Measurements from ENCODE around the gene NELFE.

The NELFE gene

DNA sequence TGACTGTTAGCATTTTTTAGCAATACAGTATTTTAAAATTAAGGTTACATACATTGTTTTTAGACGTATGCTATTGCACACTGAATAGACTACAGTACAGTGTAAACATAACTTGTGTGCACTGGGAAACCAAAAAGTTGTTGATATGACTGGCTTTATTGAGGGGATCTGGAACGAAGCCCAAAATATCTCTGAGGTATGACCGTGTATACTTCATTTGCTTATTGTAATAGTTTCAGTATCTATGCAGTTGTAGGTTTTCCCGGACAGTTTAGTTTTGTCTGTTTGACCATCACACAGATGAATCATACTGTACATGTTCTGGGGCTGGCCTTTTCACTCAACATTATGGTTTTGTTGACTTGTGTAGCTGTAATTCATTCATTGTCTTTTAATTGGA, 50.0 kb downstream of the NELFE start:
- TF ChIP-seq POLR2AphosphoS5 (IDR thresholded peaks at IDR 0.05; ENCODE audit: low read depth, low read length) (no peak), FOXP2 (optimal IDR thresholded peaks at IDR 0.05; ENCODE audit: borderline replicate concordance, extremely low read depth, extremely low read length, insufficient read depth) (no peak), SIN3A (IDR thresholded peaks at IDR 0.05; ENCODE audit: borderline replicate concordance, insufficient read depth, low read length) (no peak), TAF1 (IDR thresholded peaks at IDR 0.05; ENCODE audit: borderline replicate concordance, insufficient read depth, low read length) (no peak)
- TF ChIP-seq, protein P1, sequence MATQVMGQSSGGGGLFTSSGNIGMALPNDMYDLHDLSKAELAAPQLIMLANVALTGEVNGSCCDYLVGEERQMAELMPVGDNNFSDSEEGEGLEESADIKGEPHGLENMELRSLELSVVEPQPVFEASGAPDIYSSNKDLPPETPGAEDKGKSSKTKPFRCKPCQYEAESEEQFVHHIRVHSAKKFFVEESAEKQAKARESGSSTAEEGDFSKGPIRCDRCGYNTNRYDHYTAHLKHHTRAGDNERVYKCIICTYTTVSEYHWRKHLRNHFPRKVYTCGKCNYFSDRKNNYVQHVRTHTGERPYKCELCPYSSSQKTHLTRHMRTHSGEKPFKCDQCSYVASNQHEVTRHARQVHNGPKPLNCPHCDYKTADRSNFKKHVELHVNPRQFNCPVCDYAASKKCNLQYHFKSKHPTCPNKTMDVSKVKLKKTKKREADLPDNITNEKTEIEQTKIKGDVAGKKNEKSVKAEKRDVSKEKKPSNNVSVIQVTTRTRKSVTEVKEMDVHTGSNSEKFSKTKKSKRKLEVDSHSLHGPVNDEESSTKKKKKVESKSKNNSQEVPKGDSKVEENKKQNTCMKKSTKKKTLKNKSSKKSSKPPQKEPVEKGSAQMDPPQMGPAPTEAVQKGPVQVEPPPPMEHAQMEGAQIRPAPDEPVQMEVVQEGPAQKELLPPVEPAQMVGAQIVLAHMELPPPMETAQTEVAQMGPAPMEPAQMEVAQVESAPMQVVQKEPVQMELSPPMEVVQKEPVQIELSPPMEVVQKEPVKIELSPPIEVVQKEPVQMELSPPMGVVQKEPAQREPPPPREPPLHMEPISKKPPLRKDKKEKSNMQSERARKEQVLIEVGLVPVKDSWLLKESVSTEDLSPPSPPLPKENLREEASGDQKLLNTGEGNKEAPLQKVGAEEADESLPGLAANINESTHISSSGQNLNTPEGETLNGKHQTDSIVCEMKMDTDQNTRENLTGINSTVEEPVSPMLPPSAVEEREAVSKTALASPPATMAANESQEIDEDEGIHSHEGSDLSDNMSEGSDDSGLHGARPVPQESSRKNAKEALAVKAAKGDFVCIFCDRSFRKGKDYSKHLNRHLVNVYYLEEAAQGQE (IDR thresholded peaks at IDR 0.05; ENCODE audit: insufficient read depth in 1 of 2, low read depth in 2 of 2, low read length in 2 of 2): no peak

DNA sequence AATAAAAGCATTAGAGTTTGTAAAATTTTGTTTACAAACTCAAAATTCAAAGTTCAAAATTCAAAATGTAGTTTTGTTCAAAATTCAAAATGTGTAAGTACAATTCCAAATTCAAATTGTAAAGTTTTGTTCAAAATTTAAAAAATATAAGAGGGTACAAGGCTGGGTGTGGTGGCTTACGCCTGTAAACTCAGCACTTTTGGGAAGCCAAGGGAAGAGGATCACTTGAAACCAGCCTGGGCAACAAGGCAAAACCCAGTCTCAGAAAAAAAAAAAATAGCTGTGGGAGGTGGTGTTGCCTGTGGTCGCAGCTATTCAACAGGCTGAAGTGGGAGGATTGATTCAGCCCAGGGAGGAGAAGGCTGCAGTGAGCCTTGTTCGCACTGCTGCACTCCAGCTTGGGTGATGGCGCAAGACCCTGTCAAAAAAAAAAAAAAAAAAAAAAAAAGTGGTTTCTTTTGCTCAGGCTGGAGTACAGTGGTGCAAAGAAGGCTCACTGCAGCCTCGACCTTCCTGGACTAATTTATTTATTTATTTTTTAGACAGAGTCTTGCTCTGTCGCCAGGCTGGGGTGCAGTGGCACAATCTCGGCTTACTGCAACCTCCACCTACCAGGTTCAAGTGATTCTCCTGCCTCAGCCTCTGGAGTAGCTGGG, 51.5 kb downstream of the NELFE start:
- TF ChIP-seq POLR2AphosphoS5 (IDR thresholded peaks at IDR 0.05; ENCODE audit: low read depth, low read length): no peak

DNA sequence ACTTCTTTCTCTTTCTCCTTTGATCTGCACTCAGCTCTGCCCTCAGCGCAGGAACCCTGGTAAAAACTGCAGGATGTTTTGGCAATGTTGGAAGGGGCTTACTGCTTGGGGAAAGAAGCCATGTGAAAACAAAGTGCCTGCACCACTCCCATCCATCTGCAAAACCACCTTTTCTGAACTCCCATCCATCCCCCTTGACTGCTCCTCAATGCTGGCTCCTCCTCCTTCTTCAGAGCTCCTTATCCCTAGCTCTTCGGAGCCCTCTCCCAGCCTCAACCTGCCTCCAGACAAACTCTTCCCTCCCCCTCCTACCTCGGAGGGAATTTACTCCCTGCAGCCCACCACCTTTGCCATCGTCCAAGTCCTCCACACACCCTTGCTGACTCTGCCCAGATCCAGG, 52.6 kb downstream of the NELFE start:
- TF ChIP-seq, protein P1 (IDR thresholded peaks at IDR 0.05; ENCODE audit: insufficient read depth in 1 of 2, low read depth in 2 of 2, low read length in 2 of 2): no peak
- TF ChIP-seq POLR2AphosphoS5 (IDR thresholded peaks at IDR 0.05; ENCODE audit: low read depth, low read length): no peak
- TF ChIP-seq TAF1 (IDR thresholded peaks at IDR 0.05; ENCODE audit: borderline replicate concordance, insufficient read depth, low read length): no peak
- no peak for TF ChIP-seq FOXP2 (optimal IDR thresholded peaks at IDR 0.05; ENCODE audit: borderline replicate concordance, extremely low read depth, extremely low read length, insufficient read depth)
- TF ChIP-seq SIN3A (IDR thresholded peaks at IDR 0.05; ENCODE audit: borderline replicate concordance, insufficient read depth, low read length): no peak

DNA sequence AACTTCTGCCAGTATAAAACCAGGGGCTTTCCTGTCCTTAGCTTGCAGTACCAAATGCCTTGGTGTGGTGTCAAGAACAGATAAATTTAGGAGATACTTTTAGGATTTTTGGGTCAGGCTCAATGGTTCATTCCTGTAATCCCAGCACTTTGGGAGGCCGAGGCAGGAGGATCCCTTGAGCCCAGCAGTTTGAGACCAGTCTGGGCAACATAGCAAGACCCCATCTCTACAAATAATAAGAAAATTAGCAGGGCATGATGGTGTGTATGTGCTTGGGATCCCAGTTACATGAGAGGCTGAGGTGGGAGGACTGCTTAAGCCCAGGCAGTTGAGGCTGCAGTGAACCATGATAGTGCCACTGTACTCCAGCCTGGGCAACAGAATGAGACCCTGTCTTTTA, 53.7 kb downstream of the NELFE start:
- no peak for TF ChIP-seq POLR2AphosphoS5 (IDR thresholded peaks at IDR 0.05; ENCODE audit: low read depth, low read length)
- TF ChIP-seq, protein P1 (IDR thresholded peaks at IDR 0.05; ENCODE audit: insufficient read depth in 1 of 2, low read depth in 2 of 2, low read length in 2 of 2): no peak
- TF ChIP-seq TAF1 (IDR thresholded peaks at IDR 0.05; ENCODE audit: borderline replicate concordance, insufficient read depth, low read length): no peak
- TF ChIP-seq SIN3A (IDR thresholded peaks at IDR 0.05; ENCODE audit: borderline replicate concordance, insufficient read depth, low read length): no peak
- TF ChIP-seq FOXP2 (optimal IDR thresholded peaks at IDR 0.05; ENCODE audit: borderline replicate concordance, extremely low read depth, extremely low read length, insufficient read depth): no peak

DNA sequence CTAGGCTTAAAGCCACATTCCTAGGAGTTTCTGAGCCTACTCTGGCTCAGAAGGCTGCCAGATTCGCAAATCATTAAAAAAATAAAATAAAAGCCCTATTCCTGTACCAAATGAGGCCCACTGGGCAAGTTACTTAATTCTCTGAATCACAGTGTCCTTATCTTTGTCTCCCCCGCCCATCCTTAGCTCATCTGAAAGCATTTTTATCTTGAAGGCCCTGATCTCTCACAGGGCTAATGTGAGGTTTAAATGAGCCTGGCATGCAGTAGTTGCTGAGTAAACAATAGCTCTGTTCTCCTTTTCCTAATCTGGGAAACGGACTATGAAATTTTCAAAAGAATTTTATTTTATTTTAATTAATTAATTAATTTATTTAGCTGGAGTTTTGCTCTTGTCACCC, 54.8 kb downstream of the NELFE start:
- TF ChIP-seq, protein P1 (IDR thresholded peaks at IDR 0.05; ENCODE audit: insufficient read depth in 1 of 2, low read depth in 2 of 2, low read length in 2 of 2): no peak
- TF ChIP-seq POLR2AphosphoS5 (IDR thresholded peaks at IDR 0.05; ENCODE audit: low read depth, low read length) (no peak), SIN3A (IDR thresholded peaks at IDR 0.05; ENCODE audit: borderline replicate concordance, insufficient read depth, low read length) (no peak), FOXP2 (optimal IDR thresholded peaks at IDR 0.05; ENCODE audit: borderline replicate concordance, extremely low read depth, extremely low read length, insufficient read depth) (no peak), TAF1 (IDR thresholded peaks at IDR 0.05; ENCODE audit: borderline replicate concordance, insufficient read depth, low read length) (no peak)
